ENCODE results near the gene SULT2B1.
A peak's percentile ranks its signal among the peaks of the same experiment; 100 is the strongest.

SULT2B1 gene

DNA sequence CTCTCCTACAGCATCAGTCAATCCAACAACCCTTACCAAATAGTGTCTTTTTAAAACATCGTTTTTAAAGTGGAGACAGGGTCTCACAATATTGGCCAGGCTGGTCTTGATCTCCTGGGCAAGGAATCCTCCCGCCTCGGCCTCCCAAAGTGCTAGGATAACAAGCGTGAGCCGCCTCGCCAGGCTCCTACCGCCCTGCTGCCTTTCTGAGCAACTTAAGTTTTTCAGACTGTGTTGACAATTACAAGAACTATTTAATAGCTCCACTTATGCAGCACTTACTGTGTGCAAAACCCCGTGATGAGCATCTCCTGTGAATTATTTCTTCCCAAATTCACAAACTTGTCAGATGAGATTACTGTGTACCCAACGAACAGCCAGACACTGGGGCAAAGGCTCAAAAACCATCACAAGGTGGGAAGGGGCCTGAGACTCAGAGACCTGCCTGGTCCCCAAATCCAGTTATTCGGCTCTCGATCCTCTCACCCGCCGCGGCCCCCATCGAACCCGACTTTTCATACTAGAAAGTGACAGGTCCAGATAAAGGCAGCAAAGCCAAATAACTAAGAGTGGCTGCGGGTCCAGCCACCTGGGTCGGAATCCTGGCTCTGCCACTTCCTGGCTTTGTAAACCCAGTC lies 66.4 kb downstream of the SULT2B1 start:
- FAIRE-seq (no peak), DNase-seq (ENCODE audit: insufficient read length) (no peak)
- TF ChIP-seq POLR2A (IDR thresholded peaks at IDR 0.05; ENCODE audit: low read depth, low read length), result no peak
- TF ChIP-seq TAF1 (IDR thresholded peaks at IDR 0.05; ENCODE audit: borderline replicate concordance, low read depth, low read length), result no peak
- TF ChIP-seq POLR2AphosphoS5 (IDR thresholded peaks at IDR 0.05; ENCODE audit: low read depth, low read length), result peak; percentile 31; the same call in 1 of the 2 replicates

DNA sequence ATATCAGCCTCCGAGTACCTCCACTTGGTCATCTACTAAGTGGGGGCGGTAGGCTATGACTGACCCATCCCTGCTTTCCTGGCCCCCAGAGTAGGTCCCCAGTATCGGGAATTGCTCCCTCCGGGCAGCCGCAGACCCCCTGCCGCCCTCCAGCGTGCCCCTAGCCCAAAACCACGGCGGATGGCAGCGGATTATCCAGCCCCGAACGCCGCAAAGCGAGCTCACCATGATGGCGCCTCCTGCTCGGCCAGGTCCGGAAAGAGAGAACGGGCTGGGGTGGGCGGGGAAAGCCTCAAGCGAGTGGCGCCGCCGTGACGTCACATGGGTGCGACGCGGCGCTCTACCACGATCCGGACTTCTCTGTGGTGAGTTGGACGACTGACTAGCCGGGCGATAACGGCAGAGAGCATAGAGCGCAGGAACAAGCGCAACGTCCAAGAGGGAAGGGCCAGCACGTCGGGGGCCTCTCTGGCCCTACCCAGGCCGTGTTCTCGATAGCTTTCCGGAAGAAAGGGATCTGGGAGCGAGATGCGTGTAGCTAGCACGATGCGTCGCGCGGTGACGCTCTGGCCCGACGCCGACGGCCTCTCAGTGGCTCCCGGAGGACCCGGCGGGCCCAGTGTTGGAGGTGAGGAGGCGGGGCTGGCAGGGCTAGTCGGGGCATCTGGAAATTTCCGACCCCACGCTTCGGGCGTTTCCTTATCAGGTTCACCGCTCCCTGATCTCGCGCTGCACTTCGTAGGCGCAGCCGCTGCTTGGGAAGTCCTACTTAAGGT lies 67.1 kb downstream of the SULT2B1 start, which contains the start of the genes RPL18 and SPHK2:
RPL18 (minus strand) TSS at position 263 of the 776 bp plus-strand sequence; CDS start at position 228, 35 bp downstream.
SPHK2 (plus strand) TSS at position 591 of the 776 bp plus-strand sequence. CDS start 1,009 bp downstream, outside the sequence.
- TF ChIP-seq TAF1 (IDR thresholded peaks at IDR 0.05; ENCODE audit: borderline replicate concordance, low read depth, low read length) (peak; percentile 98), POLR2A (IDR thresholded peaks at IDR 0.05; ENCODE audit: low read depth, low read length) (peak; percentile 97), POLR2AphosphoS5 (IDR thresholded peaks at IDR 0.05; ENCODE audit: low read depth, low read length) (peak; percentile 97)
- FAIRE-seq, result peak; percentile 98
- peak; percentile 97 for DNase-seq (ENCODE audit: insufficient read length)

DNA sequence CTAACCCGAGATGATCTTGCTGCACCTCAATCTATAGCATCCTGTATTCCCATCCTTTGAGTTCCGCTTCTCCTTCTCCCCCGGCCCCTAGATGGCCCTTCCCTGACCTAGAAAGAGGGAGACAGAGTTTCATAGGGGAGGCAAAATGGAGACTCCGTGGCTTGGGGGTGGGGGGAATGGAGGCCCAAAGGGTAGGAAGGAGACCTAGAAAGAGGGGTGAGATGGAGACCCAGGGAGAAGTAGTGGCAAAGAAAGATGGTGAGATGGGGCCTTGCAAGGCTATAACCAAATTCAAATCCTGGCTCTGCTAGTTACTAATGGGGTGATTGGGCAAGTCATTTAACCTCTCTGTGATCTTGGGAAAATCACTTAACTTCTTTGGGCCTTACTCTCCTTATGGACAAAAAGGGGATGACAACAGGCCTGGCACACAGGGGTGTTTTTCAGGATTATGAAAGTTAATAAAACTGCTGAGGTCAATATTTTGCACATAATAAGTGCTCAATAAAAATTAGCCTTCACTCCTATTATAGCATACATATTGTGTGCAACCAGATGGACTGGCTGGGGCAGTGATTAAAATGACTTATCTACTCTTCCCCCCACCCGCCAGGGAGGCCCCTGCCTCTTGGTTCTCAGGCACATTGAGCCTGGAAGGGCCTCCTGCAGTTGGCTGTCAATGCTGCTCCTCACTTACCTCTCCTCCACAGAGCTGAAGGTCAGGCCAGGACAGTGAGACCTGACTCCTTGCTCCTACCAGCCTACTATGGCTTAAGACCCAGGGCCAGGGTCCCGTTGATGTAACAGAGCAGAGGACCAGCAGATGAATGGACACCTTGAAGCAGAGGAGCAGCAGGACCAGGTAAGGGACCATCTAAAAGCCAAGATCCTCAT lies 68.0 kb downstream of the SULT2B1 start:
- TF ChIP-seq TAF1 (IDR thresholded peaks at IDR 0.05; ENCODE audit: borderline replicate concordance, low read depth, low read length) (no peak), POLR2A (IDR thresholded peaks at IDR 0.05; ENCODE audit: low read depth, low read length) (no peak), POLR2AphosphoS5 (IDR thresholded peaks at IDR 0.05; ENCODE audit: low read depth, low read length) (no peak)
- FAIRE-seq (no peak), DNase-seq (ENCODE audit: insufficient read length) (no peak)

DNA sequence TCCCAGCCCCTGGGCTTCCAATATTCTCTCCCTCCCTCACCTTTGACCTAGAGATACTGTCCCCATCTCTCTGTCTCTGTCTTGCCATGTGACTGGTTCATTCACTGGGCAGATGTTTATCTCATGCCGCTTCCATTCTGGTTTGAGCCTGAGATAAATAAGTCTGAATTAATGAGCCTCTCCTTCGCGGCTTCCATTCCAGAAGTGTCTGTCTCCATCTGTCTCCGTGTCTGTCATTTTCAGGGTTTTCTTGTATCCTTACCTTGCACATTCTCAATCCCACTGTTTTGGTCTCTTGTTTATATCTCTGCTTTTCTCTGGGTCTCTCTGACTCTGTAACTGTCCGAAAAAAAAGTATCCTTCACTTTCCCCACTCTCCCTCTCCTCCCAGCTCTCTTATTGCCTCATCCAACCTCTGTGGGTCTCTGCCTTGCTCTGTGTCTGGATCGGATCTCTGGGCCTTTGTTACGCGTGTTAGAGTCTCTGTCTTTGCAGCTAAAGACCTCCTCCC lies 71.6 kb downstream of the SULT2B1 start:
- FAIRE-seq, result no peak
- TF ChIP-seq POLR2A (IDR thresholded peaks at IDR 0.05; ENCODE audit: low read depth, low read length) (no peak), TAF1 (IDR thresholded peaks at IDR 0.05; ENCODE audit: borderline replicate concordance, low read depth, low read length) (no peak), POLR2AphosphoS5 (IDR thresholded peaks at IDR 0.05; ENCODE audit: low read depth, low read length) (no peak)
- DNase-seq (ENCODE audit: insufficient read length), result no peak

DNA sequence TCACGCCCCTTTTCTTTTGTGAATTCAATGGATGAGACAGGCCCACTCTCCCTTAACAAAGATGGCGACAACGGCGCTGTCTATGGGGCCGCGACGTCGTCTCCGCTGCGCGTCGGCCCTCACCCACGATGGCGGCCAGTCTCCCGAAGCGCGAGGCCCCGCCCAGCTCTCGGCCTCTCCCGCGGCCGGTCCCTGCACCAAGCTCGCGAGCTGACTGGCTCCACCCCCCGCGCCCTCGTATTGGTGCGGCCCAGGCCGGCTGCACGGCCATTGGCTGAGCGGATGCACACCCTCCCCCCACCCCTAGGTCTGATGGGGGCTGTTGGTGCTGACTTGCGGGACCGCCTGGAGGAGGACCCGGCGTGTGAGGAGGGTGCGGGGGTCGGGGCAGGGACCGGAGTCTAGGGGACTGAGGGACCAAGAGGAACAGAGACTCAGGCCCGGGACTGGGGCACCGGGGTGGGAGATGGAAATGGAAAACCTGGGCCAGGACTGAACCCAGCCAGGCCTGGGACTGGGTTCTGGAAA lies 72.2 kb downstream of the SULT2B1 start:
- DNase-seq (ENCODE audit: insufficient read length), result peak; percentile 98
- FAIRE-seq, result peak; percentile 98
- TF ChIP-seq TAF1 (IDR thresholded peaks at IDR 0.05; ENCODE audit: borderline replicate concordance, low read depth, low read length) (no peak), POLR2A (IDR thresholded peaks at IDR 0.05; ENCODE audit: low read depth, low read length) (no peak; the same call in 1 of the 2 replicates), POLR2AphosphoS5 (IDR thresholded peaks at IDR 0.05; ENCODE audit: low read depth, low read length) (no peak)

DNA sequence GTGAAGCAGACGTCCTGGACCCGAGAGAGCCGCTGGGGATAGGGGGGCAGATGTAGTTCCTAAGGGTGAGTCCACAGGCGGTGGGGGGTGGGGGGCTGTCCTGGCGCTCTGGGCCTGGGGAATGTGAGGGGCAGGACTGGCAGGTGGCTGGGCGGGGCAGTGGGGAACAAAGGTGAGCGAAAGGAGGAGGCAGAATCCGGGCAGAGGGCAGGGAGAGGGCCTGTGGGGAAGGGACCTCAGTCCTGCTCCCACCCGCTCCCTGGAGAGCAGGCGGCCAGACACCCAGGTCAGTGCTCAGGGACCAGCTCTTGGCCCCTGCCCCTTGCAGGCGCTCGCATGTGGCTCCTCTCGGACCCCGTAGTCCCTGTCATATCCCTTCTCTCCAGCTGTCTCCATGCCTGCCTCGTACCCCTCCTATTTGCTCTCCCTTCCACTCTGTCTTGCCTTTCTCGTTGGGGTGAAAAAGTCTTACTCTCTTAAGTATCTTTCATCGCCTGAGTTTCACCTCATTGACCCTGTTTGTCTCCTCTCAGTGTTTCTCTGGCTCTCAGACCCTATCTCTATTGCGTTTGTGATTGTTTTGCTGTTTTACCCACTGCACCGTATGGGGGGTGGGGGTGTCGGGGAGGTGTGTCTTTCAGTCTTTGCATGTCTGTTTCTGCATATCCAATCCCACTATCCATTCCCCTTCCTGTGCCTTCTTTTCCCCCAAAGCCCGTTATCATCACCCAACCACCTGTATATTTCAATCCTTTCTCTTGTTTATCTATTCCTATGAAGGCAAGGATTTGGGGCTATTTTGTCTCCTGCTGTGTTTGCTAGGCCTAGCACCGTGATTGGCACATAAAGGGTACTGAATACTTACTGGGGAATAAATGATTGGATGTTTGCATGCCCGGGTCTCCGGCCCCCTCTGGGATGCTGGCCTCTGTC lies 73.1 kb downstream of the SULT2B1 start:
- no peak for DNase-seq (ENCODE audit: insufficient read length)
- no peak for FAIRE-seq

DNA sequence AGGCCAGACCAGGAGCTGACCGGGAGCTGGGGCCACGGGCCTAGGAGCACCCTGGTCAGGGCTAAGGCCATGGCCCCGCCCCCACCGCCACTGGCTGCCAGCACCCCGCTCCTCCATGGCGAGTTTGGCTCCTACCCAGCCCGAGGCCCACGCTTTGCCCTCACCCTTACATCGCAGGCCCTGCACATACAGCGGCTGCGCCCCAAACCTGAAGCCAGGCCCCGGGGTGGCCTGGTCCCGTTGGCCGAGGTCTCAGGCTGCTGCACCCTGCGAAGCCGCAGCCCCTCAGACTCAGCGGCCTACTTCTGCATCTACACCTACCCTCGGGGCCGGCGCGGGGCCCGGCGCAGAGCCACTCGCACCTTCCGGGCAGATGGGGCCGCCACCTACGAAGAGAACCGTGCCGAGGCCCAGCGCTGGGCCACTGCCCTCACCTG lies 73.9 kb downstream of the SULT2B1 start:
- no peak for FAIRE-seq
- no peak for DNase-seq (ENCODE audit: insufficient read length)
- TF ChIP-seq TAF1 (IDR thresholded peaks at IDR 0.05; ENCODE audit: borderline replicate concordance, low read depth, low read length), result no peak
- TF ChIP-seq POLR2AphosphoS5 (IDR thresholded peaks at IDR 0.05; ENCODE audit: low read depth, low read length), result no peak
- TF ChIP-seq POLR2A (IDR thresholded peaks at IDR 0.05; ENCODE audit: low read depth, low read length), result no peak

More for the DNA sequence above, 73.1 kb downstream of the SULT2B1 start:
- TF ChIP-seq TAF1 (IDR thresholded peaks at IDR 0.05; ENCODE audit: borderline replicate concordance, low read depth, low read length) (no peak), POLR2AphosphoS5 (IDR thresholded peaks at IDR 0.05; ENCODE audit: low read depth, low read length) (no peak), POLR2A (IDR thresholded peaks at IDR 0.05; ENCODE audit: low read depth, low read length) (no peak)

DNA sequence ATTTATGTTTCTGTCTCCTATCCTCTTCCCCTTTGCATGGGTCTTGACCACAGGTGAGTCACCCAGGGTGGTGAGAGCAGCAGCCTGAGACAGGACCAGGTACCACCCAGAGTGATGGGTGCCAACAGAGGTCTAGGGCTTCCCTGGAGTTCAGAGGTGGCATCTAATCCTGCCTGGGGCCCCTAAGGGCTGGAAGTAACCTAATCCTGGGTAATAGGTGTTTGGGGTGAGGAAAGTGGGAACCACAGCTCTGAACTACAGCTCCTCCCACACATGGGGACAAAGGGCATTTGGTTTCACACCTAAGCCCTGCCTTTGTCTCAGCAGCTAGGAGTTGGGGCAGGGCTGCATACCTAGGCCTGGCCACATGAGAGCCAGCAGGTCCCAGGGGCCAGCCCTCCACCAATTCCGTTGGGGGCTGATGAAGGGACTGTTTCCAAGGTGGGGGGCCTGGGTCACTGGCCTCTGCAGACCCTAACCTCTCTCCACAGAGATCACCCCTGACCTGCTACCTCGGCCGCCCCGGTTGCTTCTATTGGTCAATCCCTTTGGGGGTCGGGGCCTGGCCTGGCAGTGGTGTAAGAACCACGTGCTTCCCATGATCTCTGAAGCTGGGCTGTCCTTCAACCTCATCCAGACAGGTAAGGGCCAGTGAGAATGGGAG lies 75.4 kb downstream of the SULT2B1 start:
- no peak for FAIRE-seq
- no peak for DNase-seq (ENCODE audit: insufficient read length)

DNA sequence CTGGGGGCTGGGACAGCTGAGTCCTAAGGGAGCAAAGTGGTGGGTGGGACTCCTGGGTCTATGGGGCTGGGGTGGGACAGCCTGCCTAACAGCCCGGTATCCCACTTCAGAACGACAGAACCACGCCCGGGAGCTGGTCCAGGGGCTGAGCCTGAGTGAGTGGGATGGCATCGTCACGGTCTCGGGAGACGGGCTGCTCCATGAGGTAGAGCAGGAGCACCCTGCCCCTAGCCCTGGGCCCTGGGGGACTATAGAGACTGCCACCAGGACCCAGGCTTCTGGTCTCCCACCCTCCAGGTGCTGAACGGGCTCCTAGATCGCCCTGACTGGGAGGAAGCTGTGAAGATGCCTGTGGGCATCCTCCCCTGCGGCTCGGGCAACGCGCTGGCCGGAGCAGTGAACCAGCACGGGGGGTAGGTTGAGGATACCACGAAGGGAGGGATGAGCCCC lies 75.9 kb downstream of the SULT2B1 start:
- no peak for DNase-seq (ENCODE audit: insufficient read length)
- TF ChIP-seq POLR2AphosphoS5 (IDR thresholded peaks at IDR 0.05; ENCODE audit: low read depth, low read length) (no peak), TAF1 (IDR thresholded peaks at IDR 0.05; ENCODE audit: borderline replicate concordance, low read depth, low read length) (no peak), POLR2A (IDR thresholded peaks at IDR 0.05; ENCODE audit: low read depth, low read length) (no peak)
- no peak for FAIRE-seq

More for the DNA sequence above, 75.4 kb downstream of the SULT2B1 start:
- TF ChIP-seq POLR2A (IDR thresholded peaks at IDR 0.05; ENCODE audit: low read depth, low read length) (no peak; the same call in 1 of the 2 replicates), TAF1 (IDR thresholded peaks at IDR 0.05; ENCODE audit: borderline replicate concordance, low read depth, low read length) (no peak), POLR2AphosphoS5 (IDR thresholded peaks at IDR 0.05; ENCODE audit: low read depth, low read length) (no peak)
